Loucy (cell line): ENCODE results near the gene FSTL4.

ENCODE experiments used
- CTCF ChIP-seq: fragments of 200-600 bp; sonication (generic); conservative IDR thresholded peaks from 2 replicates; pipeline ENCODE4 v1.5.1; 2014; ENCODE audit warnings: mild to moderate bottlenecking, antibody characterized with exemption, low read length
- EZH2phosphoT487 ChIP-seq: fragments of 200-600 bp; IDR thresholded peaks from 2 replicates; pipeline ENCODE4 v1.6.1; 2018; ENCODE audit warnings: antibody characterized with exemption, mild to moderate bottlenecking, moderate library complexity, borderline replicate concordance

GRCh38 chr5:133399247-133399891, 213.0 kb downstream of the FSTL4 start:
- TF ChIP-seq CTCF (no peak), EZH2phosphoT487 (no peak)
